ENCODE data around the gene PAK5. TPM values are rescaled to one million over a fixed set of nuclear protein-coding genes. Genes with fewer than 3 reads are reported as not detected.

Gene PAK5
- total RNA-seq, 2 experiments from 2014 or later: not detected

DNA sequence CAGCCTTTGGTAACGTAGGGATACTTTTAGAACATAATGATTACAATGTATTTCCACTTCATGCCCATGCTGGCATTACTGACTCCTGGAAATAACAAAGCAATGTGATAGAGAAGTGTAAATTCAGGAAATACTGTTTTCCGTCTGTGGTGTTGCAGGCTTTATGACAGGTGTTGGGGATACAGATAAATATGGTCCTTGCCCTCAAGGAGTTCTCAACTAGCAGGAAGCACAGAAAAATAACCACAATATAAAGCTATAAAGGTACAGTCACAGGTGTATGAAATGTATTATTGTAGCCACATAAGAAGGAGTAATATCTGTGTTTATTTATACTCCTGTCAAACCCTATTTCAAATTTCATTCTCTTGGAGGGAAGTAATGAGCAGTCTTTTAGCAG is 337.4 kb downstream of the PAK5 start:
- Histone ChIP-seq H3K27me3 (ENCODE audit: control insufficient read depth in 1 of 2, insufficient read depth in 2 of 2, low read length in 2 of 2) (peaks cover 11 to 12% of the 10 kb centered on the region in 2 experiments), H3K9me3 (ENCODE audit: control insufficient read depth in 1 of 2, insufficient read depth in 1 of 2, low read length in 2 of 2) (peaks cover 0 to 4% of the 10 kb centered on the region in 2 experiments), H3K36me3 (ENCODE audit: insufficient read depth, low read length) (no peaks in the 10 kb centered on the region), H3K4me1 (ENCODE audit: insufficient read depth, low read length) (no peaks in the 10 kb centered on the region), H3K27ac (ENCODE audit: low read depth in 1 of 2, low read length in 2 of 2) (no peak overlapping the region), H3K4me3 (ENCODE audit: low read length) (no peak overlapping the region)
- ChIA-PET POLR2A (no interaction called here), CTCF (no interaction called here)
- TF ChIP-seq, protein P1, sequence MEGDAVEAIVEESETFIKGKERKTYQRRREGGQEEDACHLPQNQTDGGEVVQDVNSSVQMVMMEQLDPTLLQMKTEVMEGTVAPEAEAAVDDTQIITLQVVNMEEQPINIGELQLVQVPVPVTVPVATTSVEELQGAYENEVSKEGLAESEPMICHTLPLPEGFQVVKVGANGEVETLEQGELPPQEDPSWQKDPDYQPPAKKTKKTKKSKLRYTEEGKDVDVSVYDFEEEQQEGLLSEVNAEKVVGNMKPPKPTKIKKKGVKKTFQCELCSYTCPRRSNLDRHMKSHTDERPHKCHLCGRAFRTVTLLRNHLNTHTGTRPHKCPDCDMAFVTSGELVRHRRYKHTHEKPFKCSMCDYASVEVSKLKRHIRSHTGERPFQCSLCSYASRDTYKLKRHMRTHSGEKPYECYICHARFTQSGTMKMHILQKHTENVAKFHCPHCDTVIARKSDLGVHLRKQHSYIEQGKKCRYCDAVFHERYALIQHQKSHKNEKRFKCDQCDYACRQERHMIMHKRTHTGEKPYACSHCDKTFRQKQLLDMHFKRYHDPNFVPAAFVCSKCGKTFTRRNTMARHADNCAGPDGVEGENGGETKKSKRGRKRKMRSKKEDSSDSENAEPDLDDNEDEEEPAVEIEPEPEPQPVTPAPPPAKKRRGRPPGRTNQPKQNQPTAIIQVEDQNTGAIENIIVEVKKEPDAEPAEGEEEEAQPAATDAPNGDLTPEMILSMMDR (IDR thresholded peaks at IDR 0.05): no peak
- Mint-ChIP-seq H3K27me3 (peaks cover 28% of the 10 kb centered on the region), H3K36me3 (ENCODE audit: low read depth) (no peaks in the 10 kb centered on the region), H3K4me1 (ENCODE audit: low read depth) (no peaks in the 10 kb centered on the region), H3K27ac (no peak overlapping the region), H3K9me3 (no peaks in the 10 kb centered on the region), H3K4me3 (no peak overlapping the region)
- ATAC-seq (ENCODE audit: poor library complexity) (no peak), DNase-seq (no peak)
- intact Hi-C loops (cut with DNase I, micrococcal nuclease): no loop called here

DNA sequence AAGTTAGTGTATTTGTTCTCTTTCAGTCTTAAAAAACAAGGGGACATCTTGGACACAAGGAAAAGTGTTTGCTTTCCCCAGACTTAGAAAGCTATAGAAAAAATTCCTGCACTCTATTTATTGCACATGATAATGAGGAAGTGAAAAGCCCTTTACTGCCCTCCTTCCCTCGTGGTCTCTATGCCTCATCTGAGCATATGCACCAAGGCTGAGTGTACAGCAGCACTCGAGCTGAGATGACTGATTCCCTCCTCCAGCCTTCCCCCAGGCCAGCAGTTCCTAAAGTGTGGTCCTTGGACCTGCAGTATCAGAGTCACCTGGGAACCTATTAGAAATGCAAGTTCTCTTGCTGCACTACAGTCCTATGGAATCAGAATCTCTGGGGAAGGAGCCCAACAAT is 338.8 kb downstream of the PAK5 start:
- no peaks in the 10 kb centered on the region for H3K36me3 ChIP-seq (ENCODE audit: insufficient read depth, low read length)
- POLR2A ChIA-PET: no interaction called here
- DNase-seq (peak in 3 of 14 experiments; percentile 4 to 60 (median 46)), ATAC-seq (ENCODE audit: poor library complexity) (no peak)
- TF ChIP-seq, protein P1 (IDR thresholded peaks at IDR 0.05): no peak
- H3K36me3 Mint-ChIP-seq (ENCODE audit: low read depth): no peaks in the 10 kb centered on the region
- no peaks in the 10 kb centered on the region for H3K4me1 ChIP-seq (ENCODE audit: insufficient read depth, low read length)
- no peak overlapping the region for H3K4me3 Mint-ChIP-seq
- H3K27me3 Mint-ChIP-seq: peaks cover 16% of the 10 kb centered on the region
- no peak overlapping the region for H3K27ac Mint-ChIP-seq
- H3K9me3 Mint-ChIP-seq: no peaks in the 10 kb centered on the region
- no peak overlapping the region for H3K27ac ChIP-seq (ENCODE audit: low read depth in 1 of 2, low read length in 2 of 2)
- intact Hi-C loops (cut with DNase I, micrococcal nuclease): no loop called here
- H3K27me3 ChIP-seq (ENCODE audit: control insufficient read depth in 1 of 2, insufficient read depth in 2 of 2, low read length in 2 of 2): no peaks in the 10 kb centered on the region
- peaks cover 0 to 6% of the 10 kb centered on the region in 2 experiments for H3K9me3 ChIP-seq (ENCODE audit: control insufficient read depth in 1 of 2, insufficient read depth in 1 of 2, low read length in 2 of 2)
- H3K4me1 Mint-ChIP-seq (ENCODE audit: low read depth): no peaks in the 10 kb centered on the region
- H3K4me3 ChIP-seq (ENCODE audit: low read length): no peak overlapping the region
- CTCF ChIA-PET: no interaction called here

DNA sequence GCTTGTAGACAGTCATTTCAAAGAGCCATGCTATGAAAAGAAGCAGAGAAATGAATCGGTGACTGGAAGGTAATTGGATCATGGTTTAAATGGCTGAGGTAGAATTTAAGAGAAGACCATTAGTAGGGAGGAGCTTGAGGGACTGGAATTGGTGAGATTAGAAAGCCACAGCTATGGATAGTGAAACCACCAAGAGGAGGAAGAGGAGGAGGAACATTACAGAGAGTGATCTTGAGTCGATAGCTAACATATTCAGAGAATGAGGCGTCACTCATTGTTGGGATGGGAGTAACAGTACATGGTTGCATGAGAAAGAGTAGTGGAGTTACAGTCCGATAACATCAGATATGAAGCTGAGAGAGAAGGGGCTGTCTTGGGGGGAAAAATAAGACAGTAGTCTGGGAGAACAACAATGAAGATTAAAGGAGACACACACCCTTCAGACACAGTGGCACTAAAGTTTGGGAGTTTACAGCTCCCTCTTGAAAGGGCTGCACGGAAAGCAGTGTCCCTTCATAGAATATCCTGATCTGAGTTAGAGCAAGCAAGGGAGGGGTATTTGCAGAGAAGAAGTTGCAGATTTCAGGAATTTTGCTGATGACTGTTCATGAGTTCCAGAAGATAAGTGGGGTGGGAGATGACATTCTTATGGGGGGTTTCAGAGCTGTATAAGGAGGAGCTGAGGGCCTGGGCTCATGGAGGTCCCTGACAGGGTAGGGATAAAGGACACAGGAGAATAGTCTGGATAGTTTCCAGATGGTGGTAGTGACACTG is 339.6 kb downstream of the PAK5 start:
- H3K27ac Mint-ChIP-seq: no peak overlapping the region
- no peaks in the 10 kb centered on the region for H3K4me1 Mint-ChIP-seq (ENCODE audit: low read depth)
- no peak for ATAC-seq (ENCODE audit: poor library complexity)
- no peak overlapping the region for H3K4me3 ChIP-seq (ENCODE audit: low read length)
- no peaks in the 10 kb centered on the region for H3K36me3 ChIP-seq (ENCODE audit: insufficient read depth, low read length)
- intact Hi-C loops (cut with DNase I, micrococcal nuclease): no loop called here
- CTCF ChIA-PET: no interaction called here
- H3K9me3 ChIP-seq (ENCODE audit: control insufficient read depth in 1 of 2, insufficient read depth in 1 of 2, low read length in 2 of 2): peaks cover 0 to 6% of the 10 kb centered on the region in 2 experiments
- H3K4me1 ChIP-seq (ENCODE audit: insufficient read depth, low read length): no peaks in the 10 kb centered on the region
- H3K4me3 Mint-ChIP-seq: no peak overlapping the region
- H3K27ac ChIP-seq (ENCODE audit: low read depth in 1 of 2, low read length in 2 of 2): no peak overlapping the region
- H3K9me3 Mint-ChIP-seq: no peaks in the 10 kb centered on the region
- TF ChIP-seq, protein P1 (IDR thresholded peaks at IDR 0.05): no peak
- DNase-seq: no peak
- peaks cover 16% of the 10 kb centered on the region for H3K27me3 Mint-ChIP-seq
- H3K27me3 ChIP-seq (ENCODE audit: control insufficient read depth in 1 of 2, insufficient read depth in 2 of 2, low read length in 2 of 2): no peaks in the 10 kb centered on the region
- POLR2A ChIA-PET: no interaction called here
- H3K36me3 Mint-ChIP-seq (ENCODE audit: low read depth): no peaks in the 10 kb centered on the region

Data from CD4-positive, alpha-beta T cell (primary cell).